T-helper 2 cell (primary cell): ENCODE results near the gene CDT1.
"Not testable (repeated sequence)": the region's sequence is repeated elsewhere in the genome, so short reads cannot be mapped to it uniquely, and the experiment has no call there.

ENCODE experiments used
- DNase-seq, 5 experiments: peaks; one replicate each; pipeline versions ENCODE4 v3.0.0 to v3.0.0-alpha.2; 2012 to 2022

CDT1 gene

DNA sequence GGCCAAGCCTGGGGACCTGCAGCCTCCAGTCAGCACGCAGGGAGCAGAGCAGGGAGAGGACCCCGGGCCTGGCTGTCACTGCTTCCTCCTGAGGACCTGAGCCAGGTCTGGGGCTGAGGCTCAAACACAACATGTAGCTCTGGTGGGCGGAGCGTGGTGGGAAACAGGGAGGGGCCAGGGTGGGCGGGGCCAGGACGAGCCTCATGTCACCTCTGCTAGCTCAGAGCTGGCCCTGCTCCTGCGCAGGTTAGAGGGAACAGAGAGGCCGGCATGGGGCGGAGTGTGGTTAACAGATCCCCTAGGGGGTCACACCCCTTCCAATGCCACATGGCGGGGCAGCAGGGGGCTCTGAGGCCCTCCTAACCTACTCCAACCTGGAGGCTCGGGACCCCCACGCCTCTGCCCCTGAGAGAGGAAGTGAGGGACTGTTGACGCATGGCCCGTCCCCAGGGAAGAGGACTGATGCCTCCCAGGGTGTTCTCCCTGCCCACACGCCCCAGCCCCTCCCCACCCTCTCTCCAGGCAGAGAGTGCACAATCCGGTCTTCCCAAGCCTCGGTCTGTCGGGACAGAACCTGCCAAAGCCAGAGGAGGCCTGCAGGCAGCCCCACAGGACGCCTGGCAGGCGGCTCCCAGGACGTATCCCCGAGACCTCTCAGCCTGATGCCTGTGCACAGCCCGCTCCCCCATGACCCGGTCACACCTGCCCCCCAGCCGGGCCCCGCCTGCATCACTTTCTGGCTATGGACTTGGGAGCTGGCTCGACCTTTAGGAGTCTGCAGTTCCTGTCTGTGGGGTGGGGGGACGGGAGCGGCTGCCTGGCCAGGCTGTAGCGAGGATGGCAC, 33.8 kb upstream of the CDT1 start:
- peak in 1 of 5 experiments; percentile 68 for DNase-seq

DNA sequence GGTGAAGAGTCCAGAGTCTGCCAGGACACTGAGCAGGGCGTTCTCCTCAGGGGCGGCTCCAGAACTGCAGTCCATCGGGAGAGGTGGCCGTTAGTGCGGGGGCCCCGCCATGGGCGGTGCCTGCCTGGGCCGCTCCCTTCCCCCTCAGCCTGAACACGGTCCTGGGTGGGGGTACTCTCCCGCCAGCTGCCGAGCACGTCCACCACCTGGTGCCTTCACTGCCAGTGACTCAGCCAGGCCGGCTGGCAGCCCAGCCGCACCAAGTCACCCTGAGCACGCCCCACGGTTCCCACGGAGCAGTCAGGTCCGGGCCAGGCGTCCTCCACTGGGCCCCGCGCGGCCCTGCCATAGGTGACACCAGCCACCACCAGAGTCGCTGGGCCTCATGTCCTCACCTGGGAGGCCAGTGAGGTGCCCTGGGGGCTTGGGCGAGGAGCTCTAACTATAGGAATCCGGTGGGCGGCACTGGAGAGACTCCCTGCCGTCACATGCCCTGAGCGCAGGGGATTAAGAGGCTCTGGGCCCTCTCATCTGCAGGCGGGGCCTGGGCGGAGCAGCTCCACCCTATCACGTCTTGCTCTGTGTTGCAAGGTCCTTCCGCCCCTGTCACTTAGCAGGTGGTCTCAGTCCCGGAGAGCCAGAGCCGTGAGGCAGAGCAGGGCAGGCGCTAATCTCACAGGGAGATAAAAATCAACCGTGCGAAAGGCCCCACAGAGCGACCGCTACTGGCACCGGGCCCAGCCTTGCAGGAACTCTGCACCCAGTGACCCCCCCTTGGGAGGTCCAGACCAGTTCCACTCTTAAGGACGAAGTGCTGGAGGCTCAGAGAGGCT, 32.9 kb upstream of the CDT1 start:
- DNase-seq: peak in 2 of 5 experiments; percentile 48 to 67

DNA sequence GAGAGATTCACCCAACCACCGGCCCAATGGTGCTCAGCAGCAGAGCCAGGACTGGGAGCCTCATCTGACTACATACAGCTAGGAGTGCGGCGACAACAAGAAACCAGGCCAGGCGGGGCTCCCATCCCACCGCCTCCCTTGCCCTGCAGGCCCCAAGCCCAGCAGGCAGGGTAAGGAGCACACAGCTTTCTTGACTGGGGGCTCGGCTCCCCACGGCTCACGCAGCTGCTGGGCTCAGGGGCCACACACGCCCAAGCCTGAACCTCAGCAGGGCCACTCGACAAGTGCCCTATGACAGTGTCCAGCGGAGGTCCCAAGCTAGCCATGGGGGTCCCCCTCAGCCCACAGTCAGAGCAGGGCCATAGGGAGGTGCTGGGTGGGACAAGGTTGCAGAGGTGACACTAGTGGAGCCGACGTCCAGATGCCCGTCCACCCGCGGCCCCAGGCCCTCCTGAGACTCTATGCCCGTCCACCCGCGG, 32.3 kb upstream of the CDT1 start:
- no peak for DNase-seq

DNA sequence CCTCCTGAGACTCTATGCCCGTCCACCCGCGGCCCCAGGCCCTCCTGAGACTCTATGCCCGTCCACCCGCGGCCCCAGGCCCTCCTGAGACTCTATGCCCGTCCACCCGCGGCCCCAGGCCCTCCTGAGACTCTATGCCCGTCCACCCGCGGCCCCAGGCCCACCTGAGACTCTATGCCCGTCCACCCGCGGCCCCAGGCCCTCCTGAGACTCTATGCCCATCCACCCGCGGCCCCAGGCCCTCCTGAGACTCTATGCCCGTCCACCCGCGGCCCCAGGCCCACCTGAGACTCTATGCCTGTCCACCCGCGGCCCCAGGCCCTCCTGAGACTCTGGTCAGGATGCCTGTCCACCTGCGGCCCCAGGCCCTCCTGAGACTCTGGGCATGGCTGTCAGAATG, 31.8 kb upstream of the CDT1 start:
- not testable (repeated sequence) for DNase-seq

DNA sequence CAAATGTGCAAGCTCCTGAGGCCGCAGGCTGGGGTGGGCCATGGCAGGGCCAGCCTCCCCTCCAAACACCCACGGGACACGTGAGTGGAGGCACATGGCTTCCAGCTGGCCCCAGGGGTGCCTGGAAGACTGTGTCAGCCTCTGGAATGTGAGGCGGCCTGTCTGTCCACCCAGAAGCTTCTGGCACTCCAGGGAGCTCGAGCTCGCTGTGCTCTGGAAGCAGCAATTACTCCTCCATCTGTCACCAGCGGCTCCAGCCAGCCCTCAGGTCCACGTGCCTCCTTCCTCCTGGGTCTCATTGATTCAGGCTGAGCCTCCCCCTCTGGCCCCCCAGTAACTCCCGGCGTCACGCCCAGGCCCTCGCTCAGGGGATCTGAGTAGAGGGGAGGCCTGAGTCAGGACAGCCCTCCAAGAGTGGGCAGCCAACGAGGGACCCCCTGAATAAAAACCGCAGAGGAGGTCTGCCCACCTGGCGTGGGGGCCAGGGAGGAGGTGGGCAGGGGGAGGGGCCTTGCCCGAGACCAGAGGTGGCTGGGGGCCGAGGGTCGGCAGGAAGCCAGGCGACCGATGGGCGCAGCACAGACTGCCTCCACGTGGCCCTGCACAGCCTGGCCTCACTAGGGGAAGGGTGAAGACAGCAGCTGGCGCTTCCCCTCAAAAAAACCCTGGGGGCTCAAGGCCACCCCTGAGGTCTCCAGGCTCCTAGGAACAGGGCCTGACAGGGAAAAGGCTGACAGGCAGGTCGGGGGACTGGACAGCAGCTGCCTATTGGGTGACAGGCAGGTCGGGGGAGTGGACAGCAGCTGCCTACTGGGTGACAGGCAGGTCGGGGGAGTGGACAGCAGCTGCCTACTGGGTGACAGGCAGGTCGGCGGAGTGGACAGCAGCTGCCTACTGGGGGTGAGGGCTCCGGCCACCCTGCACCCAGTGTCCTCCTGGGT, 30.4 kb upstream of the CDT1 start:
- DNase-seq: no peak

DNA sequence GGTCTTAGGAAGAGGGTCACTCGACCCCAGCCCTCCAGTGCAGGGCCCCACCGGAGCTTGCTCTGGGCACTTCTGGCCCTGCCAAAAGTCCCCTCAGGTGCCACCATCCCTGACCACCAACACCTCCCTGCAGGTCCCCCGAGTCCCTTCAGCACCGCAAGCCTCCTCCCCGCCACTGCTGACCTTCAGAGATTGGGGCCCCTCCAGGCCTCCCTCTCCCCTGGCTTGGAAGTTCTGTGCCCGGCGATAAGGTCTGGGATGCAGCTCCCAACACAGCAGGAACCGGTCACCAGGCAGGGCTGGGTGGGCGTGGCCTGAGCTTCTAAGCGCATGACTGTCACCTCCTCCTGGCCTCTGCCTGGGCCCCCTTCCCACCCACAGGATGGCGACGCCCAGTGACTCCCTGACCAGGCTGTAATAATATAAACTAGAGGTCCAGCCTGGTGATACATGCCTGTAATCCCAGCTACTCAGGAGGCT, 29.7 kb upstream of the CDT1 start:
- no peak for DNase-seq

DNA sequence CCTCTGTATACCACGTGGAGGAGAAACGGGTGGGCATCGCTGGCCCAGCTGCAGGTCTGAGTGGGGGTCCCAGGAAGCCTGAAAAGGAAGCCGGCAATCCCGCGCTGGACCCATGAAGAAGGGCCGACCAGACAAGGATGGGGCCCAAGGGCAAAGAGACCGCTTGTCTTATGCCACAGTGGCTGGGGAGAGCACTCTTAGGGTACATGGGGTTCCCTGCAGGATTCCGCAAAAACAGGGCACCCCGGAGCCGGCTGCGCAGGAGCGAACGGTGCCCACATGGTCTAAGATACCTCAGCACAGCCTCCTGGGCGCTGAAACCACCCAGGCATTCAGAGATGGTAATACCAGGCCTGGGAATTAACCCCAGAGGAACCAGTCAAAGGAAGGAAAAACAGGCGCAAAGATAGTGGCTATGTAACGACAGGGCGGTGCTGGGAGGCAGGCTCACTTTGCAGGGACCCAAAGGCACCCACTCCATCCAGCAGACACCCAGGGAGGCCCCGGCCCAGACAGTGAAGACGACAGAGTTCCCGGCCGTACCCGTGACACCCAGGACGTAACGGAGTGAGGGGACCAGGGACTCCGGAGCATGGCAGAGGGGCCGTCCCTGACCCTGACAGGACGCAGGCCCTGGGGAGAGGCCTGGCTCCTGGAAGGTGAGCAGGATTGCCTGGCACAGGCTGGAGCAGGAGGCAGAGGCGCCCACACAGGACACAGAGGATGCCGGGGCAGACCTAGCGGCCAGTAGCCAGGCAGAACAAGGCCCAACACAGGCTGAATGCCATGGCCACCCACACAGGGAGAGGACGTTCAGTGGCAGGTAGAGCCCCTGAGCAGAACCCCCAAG, 28.8 kb upstream of the CDT1 start:
- no peak for DNase-seq

DNA sequence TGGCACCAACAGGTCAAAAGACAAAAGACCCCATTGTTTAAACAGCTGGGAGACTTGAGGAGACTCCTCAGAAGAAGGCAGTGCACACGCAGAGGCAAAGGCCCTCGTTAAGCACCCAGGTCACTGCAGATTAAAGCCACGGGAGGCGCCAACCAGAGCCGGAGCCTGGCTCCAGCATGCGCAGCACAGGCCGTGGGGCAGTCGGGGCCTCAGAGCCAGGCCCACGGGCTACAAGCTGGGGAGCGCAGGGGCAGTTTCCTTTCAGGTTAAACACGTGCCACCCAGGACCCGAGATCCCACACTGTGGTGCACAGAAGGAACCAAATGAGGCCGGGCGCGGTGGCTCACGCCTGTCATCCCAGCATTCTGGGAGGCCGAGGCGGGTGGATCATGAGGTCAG, 27.8 kb upstream of the CDT1 start:
- no peak for DNase-seq

DNA sequence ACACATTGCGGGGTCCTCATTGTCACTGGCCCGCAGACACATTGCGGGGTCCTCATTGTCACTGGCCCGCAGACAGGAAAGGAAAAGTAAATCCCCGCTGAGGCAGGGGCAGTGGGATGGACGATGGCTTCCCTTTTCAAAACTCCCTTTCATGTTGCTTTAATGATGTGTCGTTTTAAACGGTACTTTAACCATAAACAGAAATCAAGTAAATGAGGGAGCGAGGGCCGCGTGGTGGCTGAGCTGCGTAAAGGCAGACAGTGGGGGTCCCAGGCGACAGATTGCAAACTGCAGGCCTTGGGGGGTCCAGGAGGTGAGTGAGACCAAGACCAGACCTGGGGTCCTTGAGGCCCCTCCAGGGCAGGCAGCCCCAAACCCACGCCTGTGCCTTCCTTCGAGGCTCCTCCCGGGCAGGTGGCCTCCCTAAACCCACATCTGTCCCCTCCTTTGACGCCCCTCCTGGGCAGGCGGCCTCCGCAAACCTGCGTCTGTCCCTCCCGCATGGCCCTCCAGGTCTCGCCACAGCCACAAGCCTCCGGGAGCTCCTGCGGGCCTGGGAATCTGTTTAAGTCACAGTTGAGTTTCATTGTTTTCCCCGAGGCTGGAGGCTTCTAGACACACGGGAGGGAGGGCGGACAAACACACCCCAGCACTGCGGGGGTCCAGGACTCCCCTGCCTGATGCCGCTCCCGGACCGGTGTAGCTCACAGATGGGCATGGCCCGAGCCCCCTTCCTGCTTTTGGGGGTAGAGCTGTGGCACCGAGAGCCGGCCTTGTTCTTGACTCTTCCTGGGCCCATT, 25.9 kb upstream of the CDT1 start:
- DNase-seq: no peak

DNA sequence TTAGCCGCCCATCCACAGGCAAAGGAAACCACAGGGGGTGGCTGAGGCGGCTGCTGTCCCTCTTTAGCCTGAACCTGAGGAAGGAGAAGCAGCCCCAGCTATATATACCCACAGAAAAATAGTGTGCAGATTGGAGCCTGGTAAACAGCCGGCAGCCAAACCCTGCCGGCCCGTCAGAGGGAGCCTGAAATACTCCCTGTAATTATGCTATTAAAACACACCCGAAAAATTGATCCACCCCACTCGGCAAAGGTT, 25.4 kb upstream of the CDT1 start:
- no peak for DNase-seq

DNA sequence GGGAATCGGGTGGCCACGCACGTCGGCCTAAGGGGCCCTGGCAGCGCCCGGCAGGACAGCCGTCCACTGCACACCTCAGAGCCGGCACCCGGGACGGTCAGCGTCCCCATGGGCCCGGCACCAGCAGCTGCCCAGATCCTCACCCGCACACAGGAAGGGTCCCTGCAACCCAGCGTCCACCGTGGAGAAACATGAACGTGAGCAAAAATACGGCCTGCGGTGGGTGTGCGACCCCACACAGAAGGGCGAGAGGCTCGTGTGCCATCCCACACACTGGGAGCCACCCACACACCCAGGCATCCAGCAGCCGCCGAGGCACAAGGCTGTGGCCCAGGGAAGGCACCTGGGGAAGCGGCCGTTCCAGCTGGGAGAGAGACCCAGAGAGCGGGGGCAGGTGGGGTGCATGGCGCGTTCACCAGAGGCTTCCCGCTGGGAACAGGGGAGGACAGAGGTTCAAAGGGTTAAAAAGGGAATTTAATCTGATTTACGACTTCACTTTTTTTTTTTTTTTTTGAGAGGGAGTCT, 25.0 kb upstream of the CDT1 start:
- DNase-seq: no peak

DNA sequence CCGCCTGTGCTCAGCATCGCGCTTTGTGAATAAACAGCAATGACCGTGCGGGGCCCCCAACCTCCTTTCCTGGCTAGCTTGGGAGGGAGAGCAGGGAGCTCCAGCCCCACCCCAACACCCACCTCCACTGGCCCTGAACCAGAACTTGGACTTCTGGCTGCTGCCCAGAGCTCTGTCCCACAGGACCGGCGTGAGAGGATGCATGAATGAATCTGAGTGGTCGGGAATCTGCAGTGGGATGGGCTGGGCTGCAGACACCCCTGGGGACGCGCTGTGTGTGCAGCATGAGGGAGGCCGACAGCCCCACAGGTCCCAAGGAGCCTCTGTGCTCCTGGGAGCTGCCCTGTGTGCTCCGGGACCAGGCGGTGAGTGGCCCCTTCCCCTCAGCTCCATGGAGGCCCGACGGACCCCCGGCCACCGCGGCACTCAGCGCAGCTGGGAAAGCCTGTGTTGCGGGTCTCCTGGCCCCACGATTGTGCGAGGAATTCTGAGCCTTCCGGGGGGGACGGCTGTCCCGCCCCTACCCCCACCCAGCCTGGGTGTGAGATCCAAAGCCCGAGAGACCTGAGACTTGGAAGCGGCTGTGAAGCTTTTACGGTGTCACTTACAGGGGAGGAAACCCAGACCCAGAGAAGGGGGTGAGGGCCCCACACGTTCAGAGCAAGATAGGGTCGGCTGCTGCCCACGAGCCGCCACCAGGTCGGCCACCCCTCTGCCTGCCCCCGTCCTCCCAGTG, 24.0 kb upstream of the CDT1 start:
- no peak for DNase-seq

DNA sequence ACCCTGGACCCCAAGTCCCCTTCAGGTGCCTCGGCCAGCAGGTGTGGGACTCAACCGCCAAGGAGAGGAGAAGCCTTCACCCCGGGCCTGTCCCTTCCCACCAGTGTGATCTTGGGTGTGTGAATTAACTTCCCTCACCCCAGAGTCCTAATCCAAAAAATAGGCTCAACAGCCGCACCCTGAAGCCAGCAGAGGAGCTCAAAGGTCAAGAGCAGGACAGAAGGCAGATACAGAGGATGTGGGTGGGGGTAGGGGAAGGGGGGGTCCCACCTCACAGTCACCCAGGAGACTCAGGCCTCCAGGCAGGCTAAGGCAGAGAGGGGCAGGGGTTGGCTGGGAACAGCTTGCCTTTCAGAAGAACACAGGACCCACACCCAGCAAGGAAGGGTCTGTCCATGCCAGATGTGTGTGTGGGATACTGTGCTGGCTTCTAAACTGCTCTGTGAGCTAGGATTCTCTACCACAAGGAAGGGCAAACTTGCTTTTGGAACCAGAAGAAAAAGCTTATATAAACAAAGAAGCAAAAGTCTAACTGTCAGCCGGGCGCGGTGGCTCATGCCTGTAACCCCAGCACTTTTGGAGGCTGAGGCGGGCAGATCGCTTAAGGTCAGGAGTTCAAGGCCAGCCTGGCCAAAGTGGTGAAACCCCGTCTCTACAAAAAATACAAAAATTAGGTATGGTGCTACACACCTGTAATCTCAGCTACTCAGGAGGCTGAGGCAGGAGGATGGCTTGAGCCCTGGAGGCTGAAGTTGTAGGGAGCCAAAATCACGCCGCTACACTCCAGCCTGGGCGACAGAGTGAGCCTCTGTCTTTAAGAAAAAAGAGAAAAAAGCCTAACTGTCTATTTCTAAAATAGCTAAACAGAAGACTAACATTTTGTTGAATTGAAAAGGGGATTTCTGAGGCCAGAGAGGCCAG, 23.2 kb upstream of the CDT1 start:
- peak in 1 of 5 experiments; percentile 44 for DNase-seq

DNA sequence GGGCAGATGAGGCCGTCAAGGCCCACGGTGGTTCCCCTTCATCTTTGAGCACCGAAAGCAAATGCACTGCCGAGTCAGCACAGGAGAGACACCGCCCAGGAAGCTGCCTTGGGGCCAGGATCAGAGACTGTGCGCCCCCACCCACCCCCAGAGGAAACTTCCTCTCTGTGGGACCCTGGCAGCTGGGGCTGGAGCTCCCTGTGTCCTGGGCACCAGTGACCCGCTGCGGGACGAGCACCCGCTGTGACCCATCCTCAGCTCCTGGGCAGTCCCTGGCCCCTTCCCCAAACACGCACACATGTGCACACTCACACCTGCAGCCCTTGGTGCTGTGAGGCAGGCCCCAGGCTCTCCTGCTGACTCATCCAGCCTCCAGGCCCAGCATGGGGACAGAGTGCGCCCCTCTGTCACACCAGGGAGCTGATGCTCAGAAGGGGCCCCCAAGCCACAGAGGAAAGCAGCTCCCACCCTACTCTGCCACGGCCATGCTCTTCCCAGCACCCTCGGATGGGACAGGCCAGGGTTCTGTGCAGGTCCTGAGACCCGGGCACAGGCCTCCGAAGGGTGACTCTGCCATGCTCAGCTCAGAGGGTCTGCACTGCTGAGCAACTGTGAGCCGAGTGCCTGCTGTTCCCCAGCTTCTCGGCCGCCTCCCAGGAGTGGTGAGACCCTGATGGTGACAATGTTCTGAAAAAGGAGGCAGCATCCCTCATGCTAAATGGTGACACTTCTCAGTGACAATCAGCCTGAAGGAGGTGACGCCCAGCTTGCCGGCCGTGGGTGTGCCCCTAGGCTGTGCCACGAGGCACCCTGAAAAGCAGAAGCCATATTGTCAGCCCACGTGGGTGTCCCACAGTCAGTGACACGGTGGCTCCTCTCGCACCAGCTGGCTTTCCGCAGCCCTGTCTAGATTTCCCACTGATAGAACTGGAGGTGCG, 22.2 kb upstream of the CDT1 start:
- peak; percentile 38 to 88 (median 62) for DNase-seq

DNA sequence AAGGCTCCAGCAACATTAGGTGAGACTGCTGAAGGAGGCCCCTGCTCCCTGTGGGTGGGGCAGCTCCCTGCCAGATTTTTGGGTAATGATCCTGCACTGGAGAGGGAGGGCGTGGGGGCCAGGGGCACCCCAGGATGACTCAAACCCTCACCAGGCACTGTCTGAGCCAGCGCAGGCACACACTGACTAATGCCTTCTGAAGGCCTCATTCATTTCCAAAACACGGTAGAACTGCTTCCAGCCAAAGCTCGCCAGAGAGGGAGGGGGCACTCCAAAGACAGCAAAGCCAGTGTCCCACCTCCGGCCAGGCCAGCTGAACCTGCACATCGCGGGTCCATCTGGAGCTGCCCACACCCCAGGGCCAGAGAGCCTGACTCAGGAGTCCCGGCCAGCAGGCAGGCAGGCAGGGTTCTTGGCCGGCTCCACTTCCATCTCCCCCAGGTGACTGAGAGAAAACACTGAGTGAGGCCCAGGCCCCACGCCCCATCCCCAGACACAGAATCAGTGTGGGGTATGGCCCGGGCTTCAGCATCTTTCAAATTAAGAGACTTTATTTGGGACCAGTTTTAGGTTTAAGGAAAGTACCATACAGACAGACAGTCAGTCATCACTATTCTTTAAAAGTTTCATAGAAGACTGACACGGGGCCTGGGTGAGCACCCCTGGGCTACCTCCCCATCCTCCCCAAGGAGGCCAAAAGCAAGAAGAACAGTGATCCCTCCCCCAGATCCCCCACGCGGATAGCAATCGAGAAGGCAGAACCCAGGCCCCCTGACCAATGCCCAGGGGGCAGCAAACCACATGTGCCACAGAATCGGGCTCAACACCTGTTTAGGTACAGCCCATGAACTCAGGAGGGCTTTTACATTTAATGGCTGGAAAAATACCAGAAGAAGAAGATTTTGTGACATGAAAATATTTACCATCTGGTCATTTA, 20.9 kb upstream of the CDT1 start:
- DNase-seq: peak in 3 of 5 experiments; percentile 27 to 79 (median 74)

DNA sequence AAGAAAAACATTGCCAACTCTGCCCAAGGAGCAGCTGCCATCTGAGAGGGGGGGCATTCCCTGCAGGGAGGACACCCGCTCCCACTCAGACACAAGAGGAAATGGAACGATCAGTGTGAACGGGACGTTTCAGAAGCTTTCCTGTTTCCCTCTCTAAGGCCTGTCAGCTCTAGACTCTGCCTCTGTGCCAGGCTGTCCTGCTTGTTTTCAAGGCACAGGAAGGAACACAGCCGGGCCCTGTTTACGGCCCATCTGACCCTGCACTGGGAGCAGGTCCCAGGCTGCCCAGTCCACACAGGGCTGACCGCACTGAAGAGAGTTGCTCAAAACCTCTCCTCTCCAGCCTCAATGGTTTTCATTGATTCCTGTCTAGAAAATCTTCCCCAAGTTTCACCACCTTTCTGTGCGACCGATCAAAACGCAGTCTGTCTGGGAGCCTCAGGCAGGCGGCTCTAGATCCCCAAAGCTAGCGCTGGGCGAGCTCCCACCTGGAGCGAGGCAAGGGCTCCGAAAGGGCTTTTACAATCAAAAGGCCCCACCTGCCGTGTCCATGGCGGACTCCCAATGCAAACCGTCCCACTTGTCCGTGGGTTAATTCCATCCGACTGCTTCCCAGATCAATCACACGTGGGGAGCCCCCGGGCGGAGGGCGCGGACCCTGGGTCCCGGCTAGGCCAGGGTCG, 20.1 kb upstream of the CDT1 start:
- no peak for DNase-seq
